Erythroblast (primary cell): ENCODE results near the gene MISP3.

ENCODE experiments used
- GATA1 ChIP-seq: IDR thresholded peaks from 2 replicates; pipeline ENCODE4 v1.6.1; 2011; ENCODE audit warnings: low read depth, mild to moderate bottlenecking, control low read depth, low read length, moderate library complexity
- POLR2A ChIP-seq: IDR thresholded peaks from 2 replicates; pipeline ENCODE4 v1.6.1; 2011; ENCODE audit warnings: mild to moderate bottlenecking, low read length

DNA sequence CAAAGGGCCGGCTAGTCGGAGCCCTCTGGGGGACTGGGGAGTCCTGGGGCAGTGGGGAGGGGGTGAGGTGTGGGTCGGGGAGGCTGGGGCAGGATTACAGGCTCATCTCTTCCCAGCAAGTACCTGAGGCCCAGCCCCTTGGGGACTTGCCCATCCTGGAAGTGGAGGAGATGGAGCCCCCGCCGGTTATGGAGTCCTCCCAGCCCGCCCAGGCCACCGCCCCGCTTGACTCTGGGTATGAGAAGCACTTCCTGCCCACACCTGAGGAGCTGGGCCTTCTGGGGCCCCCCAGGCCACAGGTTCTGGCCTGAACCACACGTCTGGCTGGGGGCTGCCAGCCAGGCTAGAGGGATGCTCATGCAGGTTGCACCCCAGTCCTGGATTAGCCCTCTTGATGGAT, 20.6 kb upstream of the MISP3 start:
- TF ChIP-seq POLR2A (no peak), GATA1 (no peak)
